ENCODE measurements around the gene ADORA2A.

Gene ADORA2A

GRCh38 chr22:24416611-24417010 is 10.8 kb upstream of the ADORA2A start:
- no peak overlapping the region for H2BK120ac ChIP-seq (ENCODE audit: insufficient read depth, low read length, poor library complexity)
- no peak overlapping the region for H4K8ac ChIP-seq (ENCODE audit: low read depth, low read length)
- no peak overlapping the region for H3K23ac ChIP-seq (ENCODE audit: low read length)
- H3K14ac ChIP-seq (ENCODE audit: low read length): no peak overlapping the region
- no peaks in the 10 kb centered on the region for H3K79me1 ChIP-seq (ENCODE audit: low read length)
- no peak overlapping the region for H3K27ac ChIP-seq (ENCODE audit: low read depth, low read length)
- no peak overlapping the region for H3K18ac ChIP-seq (ENCODE audit: low read length)
- H3K27me3 ChIP-seq (ENCODE audit: insufficient read depth, low read length): no peaks in the 10 kb centered on the region
- no peak overlapping the region for H3K4me2 ChIP-seq (ENCODE audit: low read length)
- peaks cover 1% of the 10 kb centered on the region for H3K9me3 ChIP-seq (ENCODE audit: insufficient read depth, low read depth, low read length)
- no peaks in the 10 kb centered on the region for H3K79me2 ChIP-seq (ENCODE audit: control insufficient read depth, insufficient read depth, low read length, poor library complexity)
- H2BK12ac ChIP-seq (ENCODE audit: low read length): no peak overlapping the region
- WGBS (ENCODE audit: extremely low coverage, insufficient coverage, insufficient read length): no CpG with 5 or more reads among the region's 6 CpGs
- H2AK5ac ChIP-seq (ENCODE audit: low read length): no peak overlapping the region
- DNase-seq: no peak
- H4K91ac ChIP-seq (ENCODE audit: low read depth, low read length): no peak overlapping the region
- H3K4ac ChIP-seq (ENCODE audit: low read depth, low read length): no peak overlapping the region
- H3K9ac ChIP-seq (ENCODE audit: low read length): no peak overlapping the region
- H3K4me3 ChIP-seq (ENCODE audit: low read depth, low read length): no peak overlapping the region
- peaks cover 42 to 57% of the 10 kb centered on the region in 2 experiments for H3K36me3 ChIP-seq (ENCODE audit: control insufficient read depth in 1 of 2, insufficient read depth in 2 of 2, low read length in 2 of 2)
- peaks cover 0 to 2% of the 10 kb centered on the region in 2 experiments for H3K4me1 ChIP-seq (ENCODE audit: control insufficient read depth in 1 of 2, insufficient read depth in 2 of 2, low read length in 2 of 2)
- H2BK5ac ChIP-seq (ENCODE audit: low read depth, low read length, poor library complexity): no peak overlapping the region
- H4K12ac ChIP-seq (ENCODE audit: low read depth, low read length): no peak overlapping the region
- H2AFZ ChIP-seq (ENCODE audit: insufficient read depth, low read length, poor library complexity): no peak overlapping the region

GRCh38 chr22:24417200-24417599 is 10.2 kb upstream of the ADORA2A start:
- no peak overlapping the region for H3K27ac ChIP-seq (ENCODE audit: low read depth, low read length)
- no peak overlapping the region for H2BK12ac ChIP-seq (ENCODE audit: low read length)
- no peak overlapping the region for H4K12ac ChIP-seq (ENCODE audit: low read depth, low read length)
- H3K4ac ChIP-seq (ENCODE audit: low read depth, low read length): no peak overlapping the region
- H3K4me3 ChIP-seq (ENCODE audit: low read depth, low read length): no peak overlapping the region
- no CpG with 5 or more reads among the region's 7 CpGs for WGBS (ENCODE audit: extremely low coverage, insufficient coverage, insufficient read length)
- no peak overlapping the region for H4K91ac ChIP-seq (ENCODE audit: low read depth, low read length)
- H2BK5ac ChIP-seq (ENCODE audit: low read depth, low read length, poor library complexity): no peak overlapping the region
- H2AFZ ChIP-seq (ENCODE audit: insufficient read depth, low read length, poor library complexity): no peak overlapping the region
- no peaks in the 10 kb centered on the region for H3K9me3 ChIP-seq (ENCODE audit: insufficient read depth, low read depth, low read length)
- H3K79me2 ChIP-seq (ENCODE audit: control insufficient read depth, insufficient read depth, low read length, poor library complexity): no peaks in the 10 kb centered on the region
- H3K9ac ChIP-seq (ENCODE audit: low read length): no peak overlapping the region
- H3K23ac ChIP-seq (ENCODE audit: low read length): no peak overlapping the region
- H3K4me1 ChIP-seq (ENCODE audit: control insufficient read depth in 1 of 2, insufficient read depth in 2 of 2, low read length in 2 of 2): peaks cover 0 to 2% of the 10 kb centered on the region in 2 experiments
- no peak overlapping the region for H2BK120ac ChIP-seq (ENCODE audit: insufficient read depth, low read length, poor library complexity)
- H3K27me3 ChIP-seq (ENCODE audit: insufficient read depth, low read length): no peaks in the 10 kb centered on the region
- H3K79me1 ChIP-seq (ENCODE audit: low read length): no peaks in the 10 kb centered on the region
- H3K36me3 ChIP-seq (ENCODE audit: control insufficient read depth in 1 of 2, insufficient read depth in 2 of 2, low read length in 2 of 2): peaks cover 41 to 54% of the 10 kb centered on the region in 2 experiments
- DNase-seq: no peak
- H3K14ac ChIP-seq (ENCODE audit: low read length): no peak overlapping the region
- no peak overlapping the region for H4K8ac ChIP-seq (ENCODE audit: low read depth, low read length)
- no peak overlapping the region for H3K18ac ChIP-seq (ENCODE audit: low read length)
- H2AK5ac ChIP-seq (ENCODE audit: low read length): no peak overlapping the region
- no peak overlapping the region for H3K4me2 ChIP-seq (ENCODE audit: low read length)

- H3K4me2 ChIP-seq (ENCODE audit: low read length): no peak overlapping the region
- DNase-seq: peak; percentile 38 to 50
Observed at GRCh38 chr22:24417901-24418641, 9.3 kb upstream of the ADORA2A start.

GRCh38 chr22:24418786-24419474 is 8.5 kb upstream of the ADORA2A start:
- H3K4ac ChIP-seq (ENCODE audit: low read depth, low read length): no peak overlapping the region
- no peak overlapping the region for H2AK5ac ChIP-seq (ENCODE audit: low read length)
- H3K4me1 ChIP-seq (ENCODE audit: control insufficient read depth in 1 of 2, insufficient read depth in 2 of 2, low read length in 2 of 2): peaks cover 0 to 4% of the 10 kb centered on the region in 2 experiments
- H3K18ac ChIP-seq (ENCODE audit: low read length): no peak overlapping the region
- no peak overlapping the region for H2BK12ac ChIP-seq (ENCODE audit: low read length)
- H3K79me1 ChIP-seq (ENCODE audit: low read length): no peaks in the 10 kb centered on the region
- H4K91ac ChIP-seq (ENCODE audit: low read depth, low read length): no peak overlapping the region
- H3K14ac ChIP-seq (ENCODE audit: low read length): no peak overlapping the region
- H4K8ac ChIP-seq (ENCODE audit: low read depth, low read length): no peak overlapping the region
- H3K9me3 ChIP-seq (ENCODE audit: insufficient read depth, low read depth, low read length): no peaks in the 10 kb centered on the region
- H3K9ac ChIP-seq (ENCODE audit: low read length): no peak overlapping the region
- no peak for DNase-seq
- H3K27me3 ChIP-seq (ENCODE audit: insufficient read depth, low read length): peaks cover under 1% of the 10 kb centered on the region
- no peaks in the 10 kb centered on the region for H3K79me2 ChIP-seq (ENCODE audit: control insufficient read depth, insufficient read depth, low read length, poor library complexity)
- H4K12ac ChIP-seq (ENCODE audit: low read depth, low read length): no peak overlapping the region
- H3K36me3 ChIP-seq (ENCODE audit: control insufficient read depth in 1 of 2, insufficient read depth in 2 of 2, low read length in 2 of 2): peaks cover 30 to 40% of the 10 kb centered on the region in 2 experiments
- no peak overlapping the region for H3K4me3 ChIP-seq (ENCODE audit: low read depth, low read length)
- no CpG with 5 or more reads among the region's 16 CpGs for WGBS (ENCODE audit: extremely low coverage, insufficient coverage, insufficient read length)
- H3K23ac ChIP-seq (ENCODE audit: low read length): no peak overlapping the region
- H3K4me2 ChIP-seq (ENCODE audit: low read length): no peak overlapping the region
- H3K27ac ChIP-seq (ENCODE audit: low read depth, low read length): no peak overlapping the region
- no peak overlapping the region for H2BK5ac ChIP-seq (ENCODE audit: low read depth, low read length, poor library complexity)
- H2AFZ ChIP-seq (ENCODE audit: insufficient read depth, low read length, poor library complexity): no peak overlapping the region
- no peak overlapping the region for H2BK120ac ChIP-seq (ENCODE audit: insufficient read depth, low read length, poor library complexity)

More at GRCh38 chr22:24417901-24418641, 9.3 kb upstream of the ADORA2A start:
- Histone ChIP-seq H3K4me3 (ENCODE audit: low read depth, low read length) (no peak overlapping the region), H2BK5ac (ENCODE audit: low read depth, low read length, poor library complexity) (no peak overlapping the region), H3K27me3 (ENCODE audit: insufficient read depth, low read length) (no peaks in the 10 kb centered on the region), H3K23ac (ENCODE audit: low read length) (no peak overlapping the region), H2AFZ (ENCODE audit: insufficient read depth, low read length, poor library complexity) (no peak overlapping the region), H3K36me3 (ENCODE audit: control insufficient read depth in 1 of 2, insufficient read depth in 2 of 2, low read length in 2 of 2) (peaks cover 34 to 46% of the 10 kb centered on the region in 2 experiments), H3K4me1 (ENCODE audit: control insufficient read depth in 1 of 2, insufficient read depth in 2 of 2, low read length in 2 of 2) (peaks cover 0 to 2% of the 10 kb centered on the region in 2 experiments), H3K27ac (ENCODE audit: low read depth, low read length) (no peak overlapping the region), H4K91ac (ENCODE audit: low read depth, low read length) (no peak overlapping the region), H3K9ac (ENCODE audit: low read length) (no peak overlapping the region), H3K79me1 (ENCODE audit: low read length) (no peaks in the 10 kb centered on the region), H3K18ac (ENCODE audit: low read length) (no peak overlapping the region), H3K4ac (ENCODE audit: low read depth, low read length) (no peak overlapping the region), H2BK12ac (ENCODE audit: low read length) (no peak overlapping the region), H3K9me3 (ENCODE audit: insufficient read depth, low read depth, low read length) (no peaks in the 10 kb centered on the region), H4K8ac (ENCODE audit: low read depth, low read length) (no peak overlapping the region), H4K12ac (ENCODE audit: low read depth, low read length) (no peak overlapping the region), H2BK120ac (ENCODE audit: insufficient read depth, low read length, poor library complexity) (no peak overlapping the region), H2AK5ac (ENCODE audit: low read length) (no peak overlapping the region), H3K14ac (ENCODE audit: low read length) (no peak overlapping the region), H3K79me2 (ENCODE audit: control insufficient read depth, insufficient read depth, low read length, poor library complexity) (no peaks in the 10 kb centered on the region)
- WGBS (ENCODE audit: extremely low coverage, insufficient coverage, insufficient read length): no CpG with 5 or more reads among the region's 16 CpGs

Data from trophoblast cell (in vitro differentiated cells and primary cell).